Fibroblast of skin of scalp (primary cell): ENCODE results near the gene CTAGE1. TPM values are rescaled to one million over a fixed set of nuclear protein-coding genes. Genes with fewer than 3 reads are reported as not detected.
"Not testable (repeated sequence)": the region's sequence is repeated elsewhere in the genome, so short reads cannot be mapped to it uniquely, and the experiment has no call there.

Experiments used
- DNase-seq: peaks from one replicate; pipeline ENCODE4 v3.0.0-alpha.2; 2013
- polyA plus RNA-seq, 2 experiments: library from polyadenylated mRNA; unstranded; fragments of 120-200 nt; gene quantifications; one replicate each; pipeline ENCODE4 v1.2.1, GENCODE V29; 2013; ENCODE audit not compliant: insufficient read length in 2 of 2

CTAGE1 gene
- polyA plus RNA-seq (2013, experiment 1 of 2; ENCODE audit: insufficient read length): 0.10 TPM
- 0.16 TPM for polyA plus RNA-seq (2013, experiment 2 of 2; ENCODE audit: insufficient read length)

DNA sequence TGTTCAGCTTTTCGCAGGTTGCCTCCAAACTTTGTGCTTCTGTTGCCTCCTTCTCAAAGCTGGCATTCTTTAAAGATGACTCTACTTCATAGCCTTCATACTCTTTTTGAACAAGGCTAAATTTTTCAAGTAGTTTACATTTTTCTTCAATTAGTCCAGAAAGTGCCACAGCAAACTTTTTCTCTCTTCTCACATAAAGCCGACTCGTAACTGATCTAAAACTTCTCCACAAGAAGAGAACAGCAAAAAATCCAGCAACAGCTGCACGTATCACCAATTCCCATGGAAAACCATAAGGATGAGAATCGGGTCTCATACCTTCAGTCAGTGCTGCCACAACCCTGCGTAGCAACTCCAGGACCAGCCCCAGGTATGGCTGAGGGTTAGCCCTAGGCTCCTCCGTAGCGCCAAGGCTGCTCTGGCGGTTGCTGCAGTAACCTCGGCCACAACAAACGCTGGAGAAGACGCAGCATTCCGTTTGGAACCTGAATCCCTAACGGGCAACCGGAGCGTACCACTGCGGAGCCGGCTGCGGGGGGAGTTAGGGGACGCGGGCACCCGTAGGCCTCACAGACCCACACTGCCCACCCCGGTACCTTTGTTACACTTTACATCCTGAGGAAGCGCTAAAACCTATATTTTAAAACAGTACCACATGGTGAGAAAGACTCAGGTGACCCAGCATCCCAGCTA, at the start of gene CTAGE1:
Gene CTAGE1 (minus strand): TSS at position 420 of the 693 bp plus-strand sequence. CDS start 104 bp downstream, at position 316.
- peak; percentile 68 for DNase-seq

- DNase-seq: peak; percentile 93
Measured at GRCh38 chr18:22466608-22467395, 49.1 kb upstream of the CTAGE1 start.

GRCh38 chr18:22465859-22466457, 48.2 kb upstream of the CTAGE1 start:
- peak; percentile 98 for DNase-seq

DNA sequence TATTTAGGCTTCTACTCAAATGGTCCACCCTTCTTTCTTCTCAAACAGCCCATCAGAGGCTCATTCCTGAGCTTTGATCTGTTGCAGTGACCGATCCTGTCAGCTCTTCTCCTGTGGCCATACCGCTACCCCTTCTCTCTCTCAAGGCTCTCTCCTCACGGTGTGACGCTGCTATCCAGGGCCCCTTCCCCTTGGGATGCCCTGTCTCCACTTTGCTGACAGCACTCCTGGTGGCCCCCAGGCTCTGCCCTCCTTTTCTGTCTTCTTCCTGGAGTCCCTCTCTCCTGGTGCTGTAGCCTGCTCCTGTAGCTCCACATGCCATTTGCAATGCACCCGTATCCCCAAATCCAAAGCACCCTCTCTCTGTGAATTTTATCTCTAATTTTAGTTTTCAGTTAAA, 45.4 kb upstream of the CTAGE1 start:
- DNase-seq: no peak

GRCh38 chr18:22459491-22459890, 41.8 kb upstream of the CTAGE1 start:
- DNase-seq: no peak

GRCh38 chr18:22457524-22457923, 39.8 kb upstream of the CTAGE1 start:
- DNase-seq: no peak

- DNase-seq: no peak
Measured at GRCh38 chr18:22456547-22456946, 38.8 kb upstream of the CTAGE1 start.

- DNase-seq: no peak
Measured at GRCh38 chr18:22456116-22456480, 38.4 kb upstream of the CTAGE1 start.

GRCh38 chr18:22455425-22456115, 37.9 kb upstream of the CTAGE1 start:
- no peak for DNase-seq

- DNase-seq: no peak
Measured at GRCh38 chr18:22453315-22453714, 35.6 kb upstream of the CTAGE1 start.

GRCh38 chr18:22452226-22452668, 34.5 kb upstream of the CTAGE1 start:
- DNase-seq: no peak

GRCh38 chr18:22451796-22452195, 34.1 kb upstream of the CTAGE1 start:
- no peak for DNase-seq

GRCh38 chr18:22450766-22451165, 33.1 kb upstream of the CTAGE1 start:
- not testable (repeated sequence) for DNase-seq

GRCh38 chr18:22450318-22450717, 32.6 kb upstream of the CTAGE1 start:
- DNase-seq: not testable (repeated sequence)

- not testable (repeated sequence) for DNase-seq
Measured at GRCh38 chr18:22449753-22450152, 32.0 kb upstream of the CTAGE1 start.

GRCh38 chr18:22448238-22448637, 30.5 kb upstream of the CTAGE1 start:
- DNase-seq: no peak

GRCh38 chr18:22447792-22448191, 30.1 kb upstream of the CTAGE1 start:
- no peak for DNase-seq

DNA sequence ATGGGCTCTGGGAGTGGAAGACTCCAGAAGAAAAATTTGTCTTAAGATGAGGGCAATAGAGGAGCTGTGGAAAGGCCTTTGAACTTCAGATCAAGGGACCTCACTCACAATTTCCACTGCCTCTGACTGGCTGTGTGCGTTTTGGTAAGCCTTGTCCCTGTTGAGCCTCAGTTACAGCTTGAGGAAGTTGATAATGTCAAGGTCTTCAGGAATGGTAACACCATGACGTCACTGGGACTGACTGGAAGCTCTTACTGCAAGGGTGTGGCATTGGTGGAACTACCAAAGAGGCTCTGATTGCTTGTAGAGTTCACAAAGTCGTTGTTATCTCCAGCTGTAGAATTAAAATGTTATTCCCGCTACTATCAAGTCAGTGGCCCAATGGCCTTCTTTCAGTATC, 29.2 kb upstream of the CTAGE1 start:
- no peak for DNase-seq

DNA sequence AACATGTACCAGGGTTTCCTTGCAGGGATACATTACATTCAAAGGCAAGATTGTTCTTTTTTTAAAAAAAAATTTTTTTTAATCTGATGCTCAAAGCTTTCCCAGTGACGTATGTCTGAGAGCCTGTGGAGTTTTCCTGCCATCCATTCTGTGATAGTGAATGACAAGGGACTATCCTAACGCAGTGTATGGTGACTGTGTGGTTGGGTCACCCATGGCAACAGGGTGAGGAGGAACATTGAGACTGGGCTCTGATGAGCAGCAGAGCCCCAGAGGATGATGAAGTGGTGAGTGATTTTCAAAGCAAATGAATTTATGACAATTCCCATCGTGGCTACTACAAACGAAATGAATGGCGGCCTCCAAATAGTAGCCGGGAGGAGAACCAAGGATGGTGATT, 28.6 kb upstream of the CTAGE1 start:
- no peak for DNase-seq

DNA sequence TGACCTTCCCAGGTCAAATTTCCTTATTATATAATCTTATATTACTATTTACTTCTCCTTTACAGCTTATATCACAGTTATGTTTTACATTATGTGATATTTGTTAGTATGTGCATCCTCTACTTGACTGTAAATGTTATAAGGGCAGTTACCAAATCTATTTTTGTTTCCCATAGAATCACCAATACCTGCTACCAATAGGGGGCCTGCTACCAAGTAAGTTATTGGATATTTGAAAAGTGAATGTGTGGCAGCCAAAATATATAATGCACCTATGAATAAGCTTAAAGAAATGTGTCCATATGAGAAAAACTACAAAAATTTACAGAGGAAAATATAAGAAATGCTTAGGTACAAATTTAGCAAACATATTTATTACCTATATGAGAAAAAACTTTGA, 23.9 kb upstream of the CTAGE1 start:
- DNase-seq: no peak

DNA sequence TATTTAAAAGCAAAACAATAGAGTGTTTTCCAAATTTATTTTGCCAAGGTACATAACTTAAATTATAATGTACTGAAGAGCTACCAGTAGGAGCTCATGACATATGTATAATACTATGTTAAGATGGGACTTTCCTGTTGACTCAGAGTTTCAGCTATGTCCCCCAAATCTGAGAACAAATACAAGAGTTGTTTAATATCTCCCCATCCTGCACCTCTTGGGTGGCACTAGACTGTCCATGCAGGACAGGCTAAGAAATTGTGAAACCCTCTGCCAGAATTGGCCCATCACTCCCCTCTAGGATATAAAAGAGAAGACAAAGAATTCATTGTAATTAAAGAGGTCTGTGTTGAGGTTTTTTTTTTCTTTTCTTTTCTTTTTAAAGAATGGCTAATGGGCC, 21.7 kb upstream of the CTAGE1 start:
- peak; percentile 72 for DNase-seq

GRCh38 chr18:22436136-22436535, 18.4 kb upstream of the CTAGE1 start:
- no peak for DNase-seq
